NCI-H2196 (cell line): Measurements from ENCODE around the gene CRMP1.

Experiments used
- DNase-seq: peaks from one replicate; lab custom pipeline; 2025; ENCODE audit not compliant: unreplicated experiment; lab: John Stamatoyannopoulos, UW

CRMP1 gene

DNA sequence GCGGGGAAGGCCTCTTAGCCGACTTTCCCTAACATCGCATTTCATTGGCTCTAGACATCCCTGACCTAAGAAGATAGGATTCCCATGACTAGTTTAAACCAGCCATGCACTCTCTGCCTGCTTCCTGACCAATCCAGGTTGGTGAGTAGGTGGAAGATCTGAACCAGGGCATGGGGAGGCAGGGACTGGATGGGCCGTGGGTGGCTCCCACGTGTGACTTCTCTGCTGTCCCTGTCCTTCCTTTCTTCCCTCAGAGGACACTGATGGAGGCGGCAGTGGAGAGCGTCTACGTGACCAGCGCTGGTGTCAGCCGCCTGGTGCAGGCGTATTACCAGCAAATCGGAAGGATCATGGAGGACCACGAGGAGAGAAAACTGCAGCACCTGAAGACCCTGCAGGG is 91.2 kb downstream of the CRMP1 start:
- DNase-seq, result no peak

DNA sequence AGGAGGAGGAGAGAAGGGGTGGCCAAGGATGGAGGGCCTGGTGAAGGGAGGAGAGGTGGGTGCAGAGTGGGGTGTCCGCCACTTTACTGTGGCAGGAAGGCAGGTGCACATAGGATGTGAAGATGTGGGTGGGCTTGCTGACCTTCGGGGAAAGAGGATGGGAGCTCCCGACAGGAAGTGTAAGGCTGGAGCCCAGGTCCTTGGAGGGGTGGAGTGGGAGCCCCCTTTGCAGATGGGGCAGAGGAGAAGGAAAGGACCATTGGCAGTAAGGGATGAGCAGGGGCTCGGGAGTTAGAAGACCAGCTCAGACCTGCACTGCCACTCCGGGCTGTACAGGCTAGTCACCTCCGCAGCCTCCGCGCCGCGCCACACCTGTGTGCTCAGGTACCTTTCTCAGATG is 92.4 kb downstream of the CRMP1 start:
- no peak for DNase-seq

DNA sequence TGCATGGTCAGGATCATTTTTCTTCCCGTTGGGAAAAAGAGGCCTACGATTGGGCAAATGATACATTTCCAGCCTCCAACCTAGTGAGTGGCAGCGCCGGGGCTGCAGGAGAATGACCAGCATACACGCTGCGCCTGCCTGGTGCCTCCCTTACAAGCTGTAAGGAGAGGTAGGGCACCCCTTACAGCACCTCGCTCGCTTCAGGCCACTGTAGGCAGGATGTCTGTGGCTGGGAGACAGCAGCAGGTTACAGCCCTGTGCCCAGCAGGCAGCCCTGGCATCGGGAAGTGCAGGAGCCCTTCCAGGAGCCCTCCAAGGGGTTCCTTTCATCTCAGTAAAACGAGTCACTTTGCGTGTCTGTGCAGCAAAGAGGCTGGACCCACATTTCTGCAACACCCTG is 93.5 kb downstream of the CRMP1 start:
- no peak for DNase-seq

DNA sequence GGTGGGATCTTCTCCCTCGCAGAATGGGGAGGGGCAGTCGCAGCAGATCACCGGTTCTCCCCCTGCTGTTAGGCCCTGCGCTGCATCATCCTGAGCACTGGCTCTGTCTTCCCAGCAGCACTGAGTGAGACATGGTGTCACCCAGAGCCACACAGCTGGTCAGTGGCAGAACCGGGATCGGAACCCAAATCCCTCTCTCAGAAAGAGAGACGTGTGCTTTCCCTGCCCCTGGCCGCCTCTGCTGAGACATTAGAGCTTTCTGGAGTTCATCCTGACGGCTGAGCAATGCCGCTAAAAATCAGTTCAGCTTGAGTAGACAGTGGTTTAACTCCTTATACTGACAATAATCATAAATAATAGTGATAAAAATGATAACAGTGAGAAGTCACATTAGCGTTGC is 93.9 kb downstream of the CRMP1 start:
- no peak for DNase-seq

DNA sequence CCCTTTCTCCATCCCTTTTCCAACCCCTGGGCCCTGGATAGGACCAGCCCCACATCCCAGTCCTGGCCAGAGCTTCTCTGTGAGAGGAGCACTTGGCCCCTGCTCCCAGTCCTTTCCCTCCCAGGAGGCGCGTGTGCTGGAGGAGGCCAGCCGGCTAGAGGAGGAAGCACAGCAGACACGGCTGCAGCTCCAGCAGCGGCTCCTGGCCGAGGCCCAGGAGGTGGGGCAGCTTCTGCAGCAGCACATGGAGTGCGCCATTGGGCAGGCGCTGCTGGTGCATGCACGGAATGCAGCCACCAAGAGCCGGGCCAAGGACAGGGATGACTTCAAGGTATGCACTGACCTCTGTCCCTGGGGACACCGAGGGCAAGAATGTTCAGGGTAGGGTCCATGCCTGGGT is 94.4 kb downstream of the CRMP1 start:
- DNase-seq, result no peak

DNA sequence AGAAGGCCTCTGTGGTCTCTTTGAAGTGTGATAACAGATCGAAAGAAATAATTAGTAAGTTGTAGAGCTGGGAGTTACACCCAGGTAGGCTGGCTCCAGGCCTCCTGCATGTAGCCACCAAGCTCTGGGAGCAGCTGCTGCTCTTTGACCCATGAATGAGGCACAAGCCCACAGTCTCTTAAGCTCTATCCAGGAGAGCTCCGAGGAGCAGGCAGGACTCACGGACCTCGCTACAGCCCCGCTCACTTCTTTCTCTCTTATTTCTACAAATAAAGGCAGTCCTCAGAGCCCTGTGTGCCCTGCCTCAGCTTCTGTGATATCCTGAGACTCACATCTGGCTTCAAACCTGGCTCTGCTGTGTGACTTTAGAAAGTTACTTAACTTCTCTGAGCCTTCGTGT is 95.0 kb downstream of the CRMP1 start:
- no peak for DNase-seq

DNA sequence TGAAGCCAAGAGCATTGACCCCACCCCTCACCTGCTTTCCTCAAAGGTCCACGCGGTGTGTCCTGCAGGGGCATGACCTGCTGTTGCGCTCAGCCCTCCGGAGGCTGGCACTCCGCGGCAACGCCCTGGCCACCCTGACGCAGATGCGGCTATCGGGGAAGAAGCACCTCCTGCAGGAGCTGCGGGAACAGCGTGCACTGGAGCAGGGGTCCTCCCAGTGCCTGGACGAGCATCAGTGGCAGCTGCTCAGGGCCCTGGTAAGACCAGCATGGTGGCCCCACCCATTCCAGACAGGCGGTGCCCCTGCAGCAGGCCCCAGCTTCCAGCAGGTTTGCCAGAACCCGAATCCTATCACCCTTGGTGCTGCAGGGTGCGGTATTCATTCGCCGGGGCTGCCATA is 95.9 kb downstream of the CRMP1 start:
- DNase-seq, result no peak

DNA sequence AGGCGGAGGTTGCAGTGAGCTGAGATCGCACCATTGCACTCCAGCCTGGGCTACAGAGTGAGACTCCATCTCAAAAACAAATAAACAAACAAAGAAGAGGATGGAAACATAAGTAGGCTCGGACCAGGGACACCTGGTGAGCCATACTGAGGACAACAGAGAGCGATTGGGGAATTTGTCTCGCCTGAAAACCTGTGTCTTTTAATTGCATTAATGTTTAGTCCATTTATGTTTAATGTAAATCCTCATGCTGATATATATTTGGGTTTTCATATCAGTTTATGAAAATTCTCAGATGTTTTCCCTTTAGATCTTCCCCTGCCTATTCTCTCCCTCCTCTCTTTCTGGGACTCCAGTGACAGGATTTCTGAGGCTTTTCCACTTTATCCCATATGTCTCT is 97.3 kb downstream of the CRMP1 start:
- no peak for DNase-seq

DNA sequence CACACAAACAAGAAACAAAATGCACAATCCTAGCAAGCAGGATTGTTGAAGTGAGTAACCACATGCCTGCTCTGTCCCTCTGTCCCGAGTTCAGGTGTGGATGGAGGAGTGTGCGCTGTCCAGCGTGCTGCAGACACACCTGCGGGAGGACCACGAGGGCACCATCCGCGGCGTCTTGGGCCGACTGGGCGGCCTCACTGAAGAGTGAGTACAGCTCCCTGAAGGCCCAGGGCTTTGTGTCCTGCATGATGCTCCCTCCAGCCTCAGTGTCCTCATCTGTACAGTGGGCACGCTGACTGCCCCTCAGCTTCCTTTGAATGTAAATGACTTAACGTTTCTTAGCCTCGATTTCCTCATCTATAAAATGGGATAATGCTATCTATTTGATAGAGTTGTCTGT is 99.4 kb downstream of the CRMP1 start:
- DNase-seq, result no peak

DNA sequence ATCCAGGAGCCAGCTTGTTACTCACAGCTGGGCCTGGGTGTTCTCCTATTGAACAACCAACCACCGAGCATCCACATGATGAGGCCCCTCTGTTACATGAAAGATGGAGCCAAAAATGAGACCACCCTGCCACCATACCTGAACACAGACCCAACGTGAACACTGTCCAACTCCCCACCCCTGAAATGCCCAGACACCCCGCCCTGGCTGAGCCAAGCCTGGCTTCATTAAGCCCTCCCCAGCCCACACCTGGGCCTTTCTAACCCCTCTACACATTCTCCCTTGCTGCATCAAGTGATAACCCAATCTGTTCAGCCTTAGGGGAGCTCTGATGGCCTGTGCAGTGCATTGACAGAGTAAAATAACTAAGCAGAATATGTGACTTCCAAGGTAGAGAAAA is 101.2 kb downstream of the CRMP1 start:
- no peak for DNase-seq

DNA sequence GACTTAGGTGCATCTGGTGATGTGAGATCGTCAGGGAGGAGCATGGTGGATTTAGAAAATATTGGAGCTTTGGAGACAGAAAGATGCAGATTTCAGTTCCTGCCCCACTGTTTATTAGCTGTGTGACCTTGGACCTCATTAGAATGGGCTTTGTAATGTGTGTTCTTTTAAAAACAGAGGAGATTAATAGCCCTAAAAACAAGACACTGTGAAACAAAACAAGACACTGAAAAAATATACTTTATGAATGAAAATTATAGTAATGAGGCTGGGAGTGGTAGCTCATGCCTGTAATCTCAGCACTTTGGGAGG is 102.4 kb downstream of the CRMP1 start:
- DNase-seq, result no peak

DNA sequence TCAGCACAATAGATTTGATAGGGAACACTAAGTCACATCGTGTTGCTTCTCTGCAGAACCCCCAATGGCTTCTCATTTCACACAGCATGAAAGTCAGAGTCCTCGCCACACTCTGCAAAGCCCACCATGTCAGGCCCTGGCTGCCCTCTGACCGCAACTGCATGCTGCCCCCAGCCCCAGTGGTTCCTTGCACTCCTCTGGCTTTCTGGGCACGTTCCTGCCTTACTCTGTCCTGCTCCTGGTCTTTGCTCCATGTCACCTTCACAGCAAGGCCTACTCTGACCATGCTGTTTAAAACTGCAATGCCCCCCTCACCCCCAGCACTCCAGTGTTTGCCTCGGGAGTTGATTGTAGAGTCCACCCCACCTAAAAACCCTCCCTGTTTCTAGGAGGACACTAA is 103.7 kb downstream of the CRMP1 start:
- DNase-seq, result no peak

DNA sequence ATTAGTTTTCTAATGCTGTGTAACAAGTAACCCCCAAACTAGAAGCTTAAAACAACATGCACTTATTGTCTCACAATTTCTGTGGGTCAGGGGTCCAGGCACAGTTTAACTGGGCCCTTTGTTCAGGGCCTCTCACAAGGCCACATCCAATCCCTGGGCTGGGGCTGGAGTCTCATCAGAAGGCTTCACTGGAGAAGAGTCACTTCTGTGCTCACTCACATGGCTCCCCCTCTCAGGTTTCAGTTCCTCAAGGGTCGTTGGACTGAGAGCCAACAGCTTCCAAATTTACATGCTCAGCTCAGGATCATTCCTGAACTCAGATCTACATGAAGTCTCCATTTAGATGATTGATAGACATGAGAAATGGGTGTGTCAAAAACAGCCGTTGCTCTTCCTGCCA is 104.7 kb downstream of the CRMP1 start:
- no peak for DNase-seq

DNA sequence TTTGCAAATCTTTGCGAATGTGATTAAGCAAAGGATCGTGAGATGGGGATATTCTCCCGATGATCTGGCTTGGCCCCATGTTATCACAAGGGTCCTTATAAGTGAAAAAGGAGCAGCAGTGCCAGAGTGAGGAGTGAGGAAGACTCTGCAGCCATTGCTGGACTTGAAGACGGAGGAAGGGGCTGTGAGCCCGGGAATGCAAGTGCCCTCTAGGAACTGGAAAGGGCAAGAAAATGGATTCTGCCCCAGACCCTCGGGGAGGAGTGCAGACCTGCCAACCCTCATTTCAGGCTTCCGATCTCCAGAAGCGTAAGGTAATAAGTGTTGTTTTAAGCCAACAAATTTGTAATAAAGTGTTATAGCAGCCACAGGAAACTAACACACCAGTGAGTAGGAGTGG is 105.6 kb downstream of the CRMP1 start:
- DNase-seq, result no peak

DNA sequence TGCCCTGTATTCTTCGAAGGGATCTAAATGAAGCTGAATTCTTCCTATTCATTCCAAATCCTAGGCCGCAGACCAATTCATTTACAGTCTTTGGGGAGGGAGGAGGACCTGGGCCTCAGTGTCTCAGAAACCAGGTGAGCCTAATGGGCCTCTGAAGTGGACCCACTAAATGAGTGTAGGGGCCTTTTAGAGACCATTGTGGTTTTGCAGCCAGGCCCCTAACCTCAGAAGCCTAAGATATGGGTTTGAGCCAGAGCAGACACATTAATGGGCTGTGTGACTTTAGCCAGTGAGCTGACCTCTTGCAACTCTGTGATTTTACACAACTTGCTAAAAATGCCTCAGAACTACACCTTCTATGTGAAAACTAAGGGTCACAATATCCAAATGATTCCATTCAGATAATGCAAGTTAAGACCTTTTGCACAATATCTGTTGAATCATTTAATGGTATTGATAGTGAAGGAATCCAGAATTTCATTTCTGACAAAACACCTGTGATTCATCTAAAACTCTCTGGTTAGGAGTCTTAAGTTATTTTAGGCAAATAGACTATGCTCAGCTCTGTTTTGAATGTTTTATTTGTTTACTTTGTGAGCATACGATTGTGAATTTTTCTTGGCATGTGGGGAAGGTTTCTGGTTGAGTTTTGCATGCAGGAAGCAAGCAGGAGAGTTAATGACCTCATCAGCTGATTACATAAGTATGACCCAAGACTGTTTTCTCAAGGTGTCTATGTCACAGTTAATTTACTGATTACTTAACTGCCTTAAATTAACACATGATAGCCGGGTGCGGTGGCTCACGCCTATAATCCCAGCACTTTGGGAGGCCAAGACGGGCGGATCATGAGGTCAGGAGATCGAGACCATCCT is 106.8 kb downstream of the CRMP1 start:
- no peak for DNase-seq

DNA sequence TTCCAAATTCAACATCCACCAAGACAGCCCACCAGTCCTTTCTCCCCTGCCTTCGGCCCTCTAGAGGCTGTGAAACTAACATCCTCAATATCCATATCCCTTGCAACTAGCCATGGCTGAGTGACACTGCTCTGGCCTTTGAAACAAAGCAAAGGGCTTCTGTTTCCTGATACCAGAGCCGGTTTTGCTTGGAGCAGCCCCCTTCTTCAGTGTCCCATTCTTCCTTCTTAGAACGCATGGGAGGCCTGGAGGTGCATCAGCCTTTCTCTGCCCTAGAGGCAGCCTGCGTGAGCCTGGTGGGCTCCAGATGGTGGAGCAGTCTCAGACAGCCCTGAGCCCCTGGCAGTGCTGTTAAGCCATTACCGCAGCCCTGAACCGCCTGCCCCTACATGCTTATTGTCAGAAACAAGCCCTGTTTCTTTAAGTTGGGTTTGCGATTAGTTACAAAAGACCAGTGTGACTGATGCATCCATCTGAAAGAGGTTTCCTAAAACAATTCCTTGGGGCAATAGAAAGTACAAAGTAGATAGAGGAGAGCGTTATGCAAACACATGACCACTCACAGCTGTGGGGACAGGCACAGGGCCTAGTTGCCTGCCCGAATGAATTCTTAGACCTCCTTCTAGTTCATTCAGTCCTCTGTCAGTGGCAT is 107.8 kb downstream of the CRMP1 start:
- no peak for DNase-seq

DNA sequence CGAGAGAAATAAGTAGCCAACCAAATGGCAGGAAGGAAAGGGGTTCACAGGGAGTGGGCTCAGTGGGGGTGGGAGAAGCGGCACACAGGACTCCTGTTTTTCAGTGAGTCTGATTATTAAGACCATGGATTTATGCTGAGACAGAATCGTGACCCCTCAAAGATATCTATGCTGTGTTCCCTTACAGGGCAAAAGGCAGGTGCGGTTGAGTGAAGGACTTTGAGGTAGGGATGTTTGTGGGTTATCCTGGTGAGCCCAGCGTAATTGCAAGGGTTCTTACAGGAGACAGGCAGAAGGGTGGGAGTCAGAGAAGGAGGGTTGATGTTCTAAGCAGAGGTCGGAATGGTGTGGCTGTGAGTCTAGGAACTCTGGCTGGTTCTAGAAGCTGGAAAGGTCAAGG is 108.9 kb downstream of the CRMP1 start:
- no peak for DNase-seq

DNA sequence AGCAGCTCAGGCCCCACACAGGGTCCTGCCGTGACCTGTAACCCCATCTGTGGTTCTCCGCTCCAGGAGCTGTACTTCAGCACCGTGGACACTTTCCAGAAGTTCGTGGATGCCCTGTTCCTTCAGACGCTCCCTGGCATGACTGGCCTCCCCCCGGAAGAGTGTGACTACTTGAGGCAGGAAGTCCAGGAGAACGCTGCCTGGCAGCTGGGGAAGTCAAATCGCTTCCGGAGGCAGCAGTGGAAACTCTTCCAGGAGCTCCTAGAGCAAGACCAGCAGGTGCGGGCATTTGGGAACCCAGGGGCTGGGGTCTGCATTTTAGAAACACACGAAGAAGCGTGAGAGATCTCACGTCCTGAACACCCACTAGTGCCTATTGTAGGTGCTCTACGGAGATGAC is 109.4 kb downstream of the CRMP1 start:
- DNase-seq, result no peak

DNA sequence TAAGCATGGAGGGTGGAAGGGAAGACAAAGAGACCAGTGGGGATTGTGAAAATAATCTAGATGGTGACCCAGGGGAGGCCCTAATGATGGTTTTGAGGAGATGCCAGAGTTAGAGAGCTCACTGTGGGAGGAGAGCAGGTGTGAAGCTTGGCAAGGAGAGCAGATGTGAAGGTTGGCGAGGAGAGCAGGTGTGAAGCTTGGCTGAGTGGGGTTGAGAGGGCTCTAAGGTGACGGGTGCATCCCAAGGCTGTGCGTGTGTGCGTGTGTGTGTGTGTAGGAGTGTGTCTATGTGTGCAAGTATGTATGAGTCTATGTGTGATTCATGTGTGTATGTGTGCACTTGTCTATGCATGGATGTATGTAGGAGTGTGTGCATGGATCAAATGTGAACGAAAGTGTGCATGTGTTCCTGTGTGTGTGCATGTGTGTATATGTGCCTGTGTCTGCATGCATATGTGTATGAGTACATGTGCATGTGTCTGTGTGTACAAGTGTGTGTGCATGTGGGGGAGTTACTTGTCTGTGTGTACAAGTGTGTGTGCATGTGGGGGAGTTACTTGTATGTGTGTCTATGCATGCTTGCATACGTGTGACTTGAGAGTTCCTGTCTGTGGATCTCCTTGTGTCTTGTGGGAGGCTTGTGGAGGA is 109.9 kb downstream of the CRMP1 start:
- peak; percentile 34 for DNase-seq

DNA sequence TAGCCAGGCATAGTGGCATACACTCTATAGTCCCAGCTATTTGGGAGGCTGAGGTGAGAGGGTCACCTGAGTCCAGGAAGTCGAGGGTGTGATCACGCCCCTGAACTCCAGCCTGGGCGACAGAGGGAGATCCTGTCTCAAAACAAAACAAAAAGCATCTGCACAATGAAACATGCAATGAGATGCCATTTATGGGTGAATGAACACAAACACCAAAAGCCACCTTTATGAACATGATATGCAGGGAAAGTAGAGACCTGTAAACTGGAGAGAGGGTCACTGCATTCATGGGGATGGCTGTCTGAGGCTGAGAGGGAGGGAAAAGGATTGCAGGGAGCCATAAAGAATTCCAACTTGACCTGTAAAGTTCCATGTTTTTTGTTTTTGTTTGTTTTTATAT is 111.2 kb downstream of the CRMP1 start:
- no peak for DNase-seq

DNA sequence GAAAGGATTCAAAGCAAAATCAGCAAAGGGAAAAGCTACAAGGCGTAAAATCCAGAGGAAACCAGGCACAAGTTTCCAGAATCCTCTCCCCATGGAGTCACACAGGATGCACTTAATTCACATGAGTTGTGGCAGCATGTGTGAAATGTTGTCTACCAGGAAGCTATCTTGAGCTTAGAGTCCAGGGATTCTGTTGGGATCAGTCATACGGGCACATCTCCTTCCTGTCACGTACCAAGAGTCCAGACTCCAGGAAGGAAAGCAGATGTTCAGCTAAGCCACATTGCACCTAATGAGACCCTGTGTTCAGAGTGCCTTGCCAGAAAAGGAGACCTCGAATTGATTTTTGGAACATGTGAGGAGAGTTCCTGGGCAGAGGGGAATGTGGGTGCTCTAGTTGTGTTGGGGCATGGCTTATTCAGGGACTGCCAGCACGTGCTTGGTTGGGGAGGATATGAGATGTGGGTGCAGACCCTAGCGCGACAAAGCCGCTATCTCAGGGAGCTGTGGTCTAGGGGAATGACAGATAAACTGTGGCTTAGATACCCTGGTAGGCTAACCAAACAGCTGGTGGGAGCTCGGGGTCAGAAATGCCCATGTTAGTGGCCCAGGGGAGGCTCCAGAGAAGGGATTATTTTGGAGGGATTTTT is 111.9 kb downstream of the CRMP1 start:
- DNase-seq, result no peak

DNA sequence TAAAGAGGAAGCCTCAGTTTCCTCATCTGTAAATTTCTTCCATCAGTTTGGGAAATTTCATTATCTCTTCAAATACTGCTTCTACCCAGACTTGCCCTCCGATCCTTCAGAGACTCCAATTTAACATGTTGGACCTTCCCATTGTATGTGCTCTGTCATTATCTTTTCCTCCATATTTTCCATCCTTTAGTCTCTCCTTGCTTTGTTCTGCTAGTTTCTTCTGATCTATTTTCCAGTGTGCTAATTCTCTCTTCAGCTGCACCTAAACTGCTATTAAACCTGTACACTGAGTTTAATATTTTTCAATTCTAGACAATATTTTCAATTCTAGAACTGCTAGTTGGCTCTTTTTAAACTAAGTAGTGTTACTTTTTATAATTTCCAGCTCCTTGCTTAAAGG is 116.4 kb downstream of the CRMP1 start:
- no peak for DNase-seq
